ENCODE results near the gene PSMD1.

Gene PSMD1

GRCh38 chr2:231198291-231199173 lies 141.9 kb downstream of the PSMD1 start, which contains the start of gene ARMC9:
ARMC9 (plus strand) TSS chr2:231198631; CDS start chr2:231206239, 7,608 bp downstream.
- no peak for TF ChIP-seq CTCF (IDR thresholded peaks at IDR 0.05)
- peak; percentile 84 for DNase-seq (ENCODE audit: low spot score)
- Histone ChIP-seq H3K27ac (peak within 1 kb of the TSS; percentile 1 to 78), H3K4me3 (peak within 1 kb of the TSS; percentile 97)

GRCh38 chr2:231199219-231199618 lies 142.6 kb downstream of the PSMD1 start:
- no peak for TF ChIP-seq CTCF (IDR thresholded peaks at IDR 0.05)
- Histone ChIP-seq H3K4me3 (peak overlapping the region; percentile 97), H3K27ac (peak overlapping the region in 1 of 2 donors; percentile 1)
- DNase-seq (ENCODE audit: low spot score): no peak

- Histone ChIP-seq H3K4me3 (no peak overlapping the region), H3K27ac (no peak overlapping the region)
- DNase-seq (ENCODE audit: low spot score): no peak
- no peak for TF ChIP-seq CTCF (IDR thresholded peaks at IDR 0.05)
These were observed 144.3 kb downstream of the PSMD1 start for GRCh38 chr2:231200805-231201474.

- Histone ChIP-seq H3K27ac (no peak overlapping the region), H3K4me3 (no peak overlapping the region)
- no peak for TF ChIP-seq CTCF (IDR thresholded peaks at IDR 0.05)
- DNase-seq (ENCODE audit: low spot score): no peak
These were observed 144.8 kb downstream of the PSMD1 start for GRCh38 chr2:231201475-231201814.

- no peak for TF ChIP-seq CTCF (IDR thresholded peaks at IDR 0.05)
- no peak for DNase-seq (ENCODE audit: low spot score)
- H3K27ac ChIP-seq: no peak overlapping the region
- H3K4me3 ChIP-seq: no peak overlapping the region
These were observed 146.4 kb downstream of the PSMD1 start for GRCh38 chr2:231203087-231203486.

GRCh38 chr2:231204146-231204545 lies 147.5 kb downstream of the PSMD1 start:
- Histone ChIP-seq H3K27ac (no peak overlapping the region), H3K4me3 (no peak overlapping the region)
- DNase-seq (ENCODE audit: low spot score): no peak
- no peak for TF ChIP-seq CTCF (IDR thresholded peaks at IDR 0.05)
